Tibial nerve (tissue), 4 donors: Measurements from ENCODE around the gene CDK2. TPM values are rescaled to one million over a fixed set of nuclear protein-coding genes. Genes with fewer than 3 reads are reported as not detected.
A peak's percentile ranks its signal among the peaks of the same experiment; 100 is the strongest.
"Not testable (repeated sequence)": the region's sequence is repeated elsewhere in the genome, so short reads cannot be mapped to it uniquely, and the experiment has no call there.

ENCODE experiments used
- DNase-seq, 2 donors: peaks; one replicate each; pipeline ENCODE4 v3.0.0-alpha.2; 2019; ENCODE audit warnings: low spot score in 2 of 2
- H3K27ac ChIP-seq, 4 donors: fragments of 200-600 bp; sonication (generic) in 3 of 4; one replicate each; pipeline ENCODE4 v1.5.1; 2017 to 2019; ENCODE audit warnings: mild to moderate bottlenecking in 1 of 4
- H3K27me3 ChIP-seq, 2 donors: fragments of 200-600 bp; sonication (generic) in 1 of 2; one replicate each; pipeline versions ENCODE4 v1.5.1 to v1.6.0; 2017 to 2019
- H3K36me3 ChIP-seq, 3 donors: fragments of 200-600 bp; sonication (generic); one replicate each; pipeline ENCODE4 v1.5.1; 2018 to 2019
- H3K4me1 ChIP-seq, 4 donors: fragments of 200-600 bp; sonication (generic) in 3 of 4; one replicate each; pipeline ENCODE4 v1.5.1; 2017 to 2019
- H3K4me3 ChIP-seq, 4 donors: fragments of 200-600 bp; sonication (generic) in 3 of 4; one replicate each; pipeline ENCODE4 v1.5.1; 2017 to 2019; ENCODE audit warnings: mild to moderate bottlenecking in 1 of 4, moderate library complexity in 1 of 4
- H3K9me3 ChIP-seq, 4 donors: fragments of 200-600 bp; sonication (generic) in 3 of 4; one replicate each; pipeline ENCODE4 v1.5.1; 2017 to 2019
- EP300 ChIP-seq, 2 donors: sonication (generic); formaldehyde crosslinking; IDR thresholded peaks; one replicate each; pipeline ENCODE4 v1.6.1; 2017; ENCODE audit warnings: antibody characterized with exemption in 2 of 2, mild to moderate bottlenecking in 1 of 2
- POLR2A ChIP-seq, 2 donors: fragments of 450-650 bp; IDR thresholded peaks; one replicate each; pipeline ENCODE4 v1.6.1; 2017; ENCODE audit warnings: antibody characterized with exemption in 2 of 2, mild to moderate bottlenecking in 2 of 2, moderate library complexity in 2 of 2
- WGBS, 2 donors: methylation state at CpG; one replicate each; pipeline ENCODE4 v1.1.5; 2018; 5-methylcytosine and 5-hydroxymethylcytosine counted together
- total RNA-seq, 4 donors: library from RNA; depleted of rRNA; stranded (reverse); fragments of >200 nt; gene quantifications; one replicate each; pipeline ENCODE4 v1.1.0, GENCODE V29; 2016
- TF ChIP-seq, protein P1 (sequence below), 5 experiments: fragments of 200-600 bp in 3 of 5; fragments of 450-650 bp in 2 of 5; sonication (generic) in 3 of 5; IDR thresholded peaks; one replicate each; pipeline ENCODE4 v1.5.1; 2016 to 2019; ENCODE audit warnings: antibody characterized with exemption in 5 of 5, mild to moderate bottlenecking in 3 of 5, moderate library complexity in 2 of 5

Gene CDK2
- total RNA-seq, 4 donors from 2014 or later = 10.3 to 22.2 (median 13.8) TPM

DNA sequence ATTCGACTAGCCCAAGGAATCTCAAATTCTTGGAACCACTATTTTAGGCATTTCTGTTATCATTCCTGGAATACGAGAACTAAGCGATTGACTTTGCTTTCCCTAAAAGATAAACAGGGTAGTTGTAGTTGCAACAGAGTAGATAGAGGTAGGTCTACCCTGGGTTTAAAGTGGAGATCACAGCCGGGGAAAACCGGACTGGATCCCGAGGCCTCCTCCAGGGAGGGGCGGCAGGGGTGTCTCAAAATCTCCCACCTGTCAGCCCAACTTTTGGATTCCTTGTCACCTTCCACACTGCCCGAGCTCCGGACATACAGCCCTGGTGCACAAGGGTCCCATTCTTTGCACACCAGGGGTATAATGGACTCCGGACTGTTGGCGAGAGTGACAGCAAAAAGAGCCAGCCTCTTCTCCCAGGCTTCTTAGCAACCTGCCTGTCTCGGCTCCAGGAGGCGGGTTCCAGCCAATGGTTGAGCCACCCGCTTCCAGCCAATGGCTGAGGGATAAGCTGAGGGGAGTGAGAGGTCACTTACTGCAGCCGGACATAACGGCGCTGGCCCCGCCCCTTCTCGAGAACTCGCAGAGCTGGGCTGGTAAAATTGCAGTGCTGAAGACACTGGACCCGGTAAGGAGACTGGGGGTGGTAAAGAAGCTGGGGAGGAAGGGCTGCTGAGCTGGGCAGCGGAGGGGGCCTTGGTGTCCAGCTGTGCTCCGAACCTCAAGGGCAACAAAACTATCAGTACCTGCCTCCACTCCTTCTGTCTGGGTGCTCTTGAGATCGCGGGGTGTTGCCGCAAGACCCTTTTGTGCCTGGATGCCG, 30.3 kb downstream of the CDK2 start, which contains the start of gene SUOX:
Gene SUOX (plus strand): TSS at position 562 of the 820 bp plus-strand sequence. CDS start 4,946 bp downstream, outside the sequence.
- H3K27me3 ChIP-seq = no peaks in the 10 kb centered on the region
- peaks cover 0 to 22% (median 9%) of the 10 kb centered on the region in 4 donors for H3K4me1 ChIP-seq
- H3K4me3 ChIP-seq = peak within 1 kb of the TSS; percentile 38 to 72 (median 51)
- TF ChIP-seq POLR2A (IDR thresholded peaks at IDR 0.05) (peak; percentile 6 to 58), EP300 (IDR thresholded peaks at IDR 0.05) (peak; percentile 41 to 73)
- TF ChIP-seq, protein P1, sequence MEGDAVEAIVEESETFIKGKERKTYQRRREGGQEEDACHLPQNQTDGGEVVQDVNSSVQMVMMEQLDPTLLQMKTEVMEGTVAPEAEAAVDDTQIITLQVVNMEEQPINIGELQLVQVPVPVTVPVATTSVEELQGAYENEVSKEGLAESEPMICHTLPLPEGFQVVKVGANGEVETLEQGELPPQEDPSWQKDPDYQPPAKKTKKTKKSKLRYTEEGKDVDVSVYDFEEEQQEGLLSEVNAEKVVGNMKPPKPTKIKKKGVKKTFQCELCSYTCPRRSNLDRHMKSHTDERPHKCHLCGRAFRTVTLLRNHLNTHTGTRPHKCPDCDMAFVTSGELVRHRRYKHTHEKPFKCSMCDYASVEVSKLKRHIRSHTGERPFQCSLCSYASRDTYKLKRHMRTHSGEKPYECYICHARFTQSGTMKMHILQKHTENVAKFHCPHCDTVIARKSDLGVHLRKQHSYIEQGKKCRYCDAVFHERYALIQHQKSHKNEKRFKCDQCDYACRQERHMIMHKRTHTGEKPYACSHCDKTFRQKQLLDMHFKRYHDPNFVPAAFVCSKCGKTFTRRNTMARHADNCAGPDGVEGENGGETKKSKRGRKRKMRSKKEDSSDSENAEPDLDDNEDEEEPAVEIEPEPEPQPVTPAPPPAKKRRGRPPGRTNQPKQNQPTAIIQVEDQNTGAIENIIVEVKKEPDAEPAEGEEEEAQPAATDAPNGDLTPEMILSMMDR (IDR thresholded peaks at IDR 0.05) = peak in 2 of 5 experiments; percentile 8 to 35
- peaks cover 0 to 65% (median 18%) of the 10 kb centered on the region in 3 donors for H3K36me3 ChIP-seq
- 1 to 3% methylated on average over 12 to 24 of the region's 27 CpGs for WGBS, 2 donors
- H3K27ac ChIP-seq = peak within 1 kb of the TSS; percentile 75 to 92 (median 82)
- no peaks in the 10 kb centered on the region for H3K9me3 ChIP-seq
- peak; percentile 94 to 95 for DNase-seq

DNA sequence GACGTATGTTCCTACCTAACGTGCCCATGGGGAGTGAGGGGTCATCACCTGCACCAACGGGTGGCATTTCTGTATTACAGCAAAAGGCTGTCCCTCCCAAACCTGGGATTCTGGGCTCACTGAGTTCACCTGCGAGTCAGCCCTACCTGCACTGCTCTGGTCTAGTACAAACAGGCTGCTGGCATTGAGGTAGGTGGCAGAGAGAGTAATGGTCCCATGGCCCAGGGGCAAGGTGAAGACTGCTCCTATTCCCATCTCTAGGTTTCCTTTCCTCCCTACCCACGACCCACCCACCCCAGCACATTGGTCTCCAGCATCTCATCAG, 30.9 kb downstream of the CDK2 start:
- Histone ChIP-seq H3K9me3 (no peaks in the 10 kb centered on the region), H3K4me1 (peaks cover 0 to 22% (median 9%) of the 10 kb centered on the region in 4 donors), H3K27me3 (no peaks in the 10 kb centered on the region), H3K27ac (peak overlapping the region; percentile 75 to 92 (median 82)), H3K36me3 (peaks cover 0 to 65% (median 12%) of the 10 kb centered on the region in 3 donors), H3K4me3 (peak overlapping the region; percentile 38 to 72 (median 51))
- WGBS, 2 donors = 0 to 8% methylated on average over 3 of the region's 5 CpGs
- DNase-seq = no peak
- no peak for TF ChIP-seq POLR2A (IDR thresholded peaks at IDR 0.05)
- TF ChIP-seq EP300 (IDR thresholded peaks at IDR 0.05) = no peak
- TF ChIP-seq, protein P1 (IDR thresholded peaks at IDR 0.05) = no peak

DNA sequence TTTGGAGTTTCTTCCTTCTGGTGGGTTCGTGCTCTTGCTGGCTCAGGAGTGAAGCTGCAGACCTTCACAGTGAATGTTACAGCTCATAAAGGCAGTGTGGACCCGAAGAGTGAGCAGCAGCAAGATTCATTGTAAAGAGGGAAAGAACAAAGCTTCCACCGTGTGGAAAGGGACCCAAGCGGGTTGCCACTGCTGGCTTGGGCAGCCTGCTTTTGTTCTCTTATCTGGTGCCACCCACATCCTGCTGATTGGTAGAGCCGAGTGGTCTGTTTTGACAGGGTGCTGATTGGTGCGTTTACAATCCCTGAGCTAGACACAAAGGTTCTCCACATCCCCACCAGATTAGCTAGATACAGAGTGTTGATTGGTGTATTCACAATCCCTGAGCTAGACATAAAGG, 32.9 kb downstream of the CDK2 start:
- H3K36me3 ChIP-seq = peaks cover 0 to 64% (median 0%) of the 10 kb centered on the region in 3 donors

DNA sequence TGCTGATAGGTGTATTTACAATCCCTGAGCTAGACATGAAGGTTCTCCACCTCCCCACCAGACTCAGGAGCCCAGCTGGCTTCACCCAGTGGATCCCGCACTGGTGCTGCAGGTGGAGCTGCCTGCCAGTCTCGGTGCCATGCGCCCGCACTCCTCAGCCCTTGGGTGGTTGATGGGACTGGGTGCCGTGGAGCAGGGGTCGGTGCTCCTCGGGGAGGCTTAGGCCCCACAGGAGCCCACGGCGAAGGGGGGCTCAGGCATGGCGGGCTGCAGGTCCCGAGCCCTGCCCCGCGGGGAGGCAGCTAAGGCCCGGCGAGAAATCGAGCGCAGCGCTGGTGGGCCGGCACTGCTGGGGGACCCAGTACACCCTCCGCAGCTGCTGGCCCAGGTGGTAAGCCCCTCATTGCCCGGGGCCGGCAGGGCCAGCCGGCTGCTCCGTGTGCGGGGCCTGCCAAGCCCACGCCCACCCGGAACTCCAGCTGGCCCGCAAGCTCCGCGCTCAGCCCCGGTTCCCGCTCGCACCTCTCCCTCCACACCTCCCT, 33.4 kb downstream of the CDK2 start:
- H3K4me1 ChIP-seq = peaks cover 0 to 22% (median 9%) of the 10 kb centered on the region in 4 donors
- 94 to 100% methylated on average over 6 to 27 of the region's 33 CpGs for WGBS, 2 donors
- peaks cover 0 to 62% (median 0%) of the 10 kb centered on the region in 3 donors for H3K36me3 ChIP-seq
- not testable (repeated sequence) for H3K27me3 ChIP-seq, H3K4me3 ChIP-seq, DNase-seq, H3K9me3 ChIP-seq, H3K27ac ChIP-seq

More for the DNA sequence above, 32.9 kb downstream of the CDK2 start:
- H3K27ac ChIP-seq, H3K27me3 ChIP-seq, H3K9me3 ChIP-seq, DNase-seq, H3K4me3 ChIP-seq: not testable (repeated sequence)
- peaks cover 0 to 22% (median 9%) of the 10 kb centered on the region in 4 donors for H3K4me1 ChIP-seq
- WGBS, 2 donors = 73 to 83% methylated on average over 6 of the region's 6 CpGs

DNA sequence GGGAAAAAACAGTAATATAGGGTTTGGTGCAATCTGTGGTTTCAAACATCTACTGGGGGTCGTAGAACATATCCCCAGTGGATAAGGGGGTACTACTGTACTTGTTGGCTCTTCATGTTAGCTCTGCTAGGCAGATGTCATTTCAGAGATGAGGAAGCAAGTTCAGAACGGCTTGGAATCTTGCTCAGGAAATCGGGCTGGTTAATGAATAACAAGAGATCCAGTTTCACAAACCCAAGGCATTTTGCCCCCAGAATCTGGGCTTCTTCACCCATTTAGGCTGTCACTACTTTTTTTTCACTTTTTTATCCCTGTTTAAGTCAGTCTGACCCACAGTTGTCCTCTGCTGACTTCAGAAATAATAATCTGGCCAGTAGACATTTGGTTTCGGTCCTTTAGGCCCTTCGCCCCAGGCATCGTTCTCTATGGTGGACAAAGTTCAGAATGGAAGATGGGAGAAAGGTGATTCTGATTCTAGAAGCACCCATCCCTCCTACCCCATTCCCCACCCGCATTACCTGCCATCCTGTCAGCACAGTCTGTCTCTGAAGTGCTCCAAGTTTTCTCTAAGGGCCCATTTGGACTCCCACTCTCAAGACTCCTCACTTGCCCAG, 35.0 kb downstream of the CDK2 start:
- TF ChIP-seq, protein P1 (IDR thresholded peaks at IDR 0.05) = no peak
- no peak for TF ChIP-seq EP300 (IDR thresholded peaks at IDR 0.05)
- no peak for TF ChIP-seq POLR2A (IDR thresholded peaks at IDR 0.05)
- H3K27ac ChIP-seq = no peak overlapping the region
- whole genome bisulfite sequencing, 2 donors = 77 to 83% methylated on average over 7 of the region's 7 CpGs
- DNase-seq = no peak
- peaks cover 0 to 57% (median 0%) of the 10 kb centered on the region in 3 donors for H3K36me3 ChIP-seq
- no peak overlapping the region for H3K4me3 ChIP-seq
- no peaks in the 10 kb centered on the region for H3K27me3 ChIP-seq
- no peaks in the 10 kb centered on the region for H3K9me3 ChIP-seq
- H3K4me1 ChIP-seq = peaks cover 0 to 14% (median 6%) of the 10 kb centered on the region in 4 donors

DNA sequence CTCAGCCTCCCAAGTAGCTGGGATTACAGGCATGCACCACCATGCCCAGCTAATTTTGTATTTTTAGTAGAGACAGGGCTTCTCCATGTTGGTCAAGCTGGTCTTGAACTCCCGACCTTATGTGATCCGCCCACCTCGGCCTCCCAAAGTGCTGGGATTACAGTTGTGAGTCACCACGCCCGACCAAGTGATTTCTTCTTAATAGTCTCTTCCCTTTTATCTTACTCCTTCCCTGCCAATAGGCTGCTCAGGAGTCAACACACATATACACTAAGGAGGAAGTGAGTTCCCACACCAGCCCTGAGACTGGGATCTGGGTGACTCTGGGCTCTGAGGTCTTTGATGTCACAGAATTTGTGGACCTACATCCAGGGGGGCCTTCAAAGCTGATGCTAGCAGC, 36.7 kb downstream of the CDK2 start:
- H3K4me1 ChIP-seq = peaks cover 0 to 15% (median 2%) of the 10 kb centered on the region in 4 donors
- H3K36me3 ChIP-seq = peaks cover 0 to 57% (median 0%) of the 10 kb centered on the region in 3 donors
- H3K27me3 ChIP-seq, H3K9me3 ChIP-seq, H3K27ac ChIP-seq, H3K4me3 ChIP-seq, DNase-seq: not testable (repeated sequence)
- WGBS, 2 donors = 79 to 81% methylated on average over 5 of the region's 5 CpGs
